ENCODE measurements around the gene HNRNPAB.

Gene HNRNPAB

GRCh38 chr5:178199581-178200434, 4.5 kb upstream of the HNRNPAB start:
- Histone ChIP-seq H4K20me1 (ENCODE audit: insufficient read depth, low read length) (no peaks in the 10 kb centered on the region), H3K9me3 (ENCODE audit: insufficient read depth, low read length) (no peaks in the 10 kb centered on the region), H3K4me1 (ENCODE audit: low read length) (no peaks in the 10 kb centered on the region), H3K27me3 (ENCODE audit: low read depth, low read length) (0 out of 2 replicates have a peak, but pooled peaks cover 3% of the 10 kb centered on the region), H3K4me2 (ENCODE audit: low read length) (no peak overlapping the region), H3K4me3 (ENCODE audit: low read length) (no peak overlapping the region), H3K36me3 (replicated peaks; ENCODE audit: low read depth, low read length) (no peaks in the 10 kb centered on the region), H3K79me2 (ENCODE audit: low read length) (peaks cover 18% of the 10 kb centered on the region), H2AFZ (ENCODE audit: low read depth, low read length) (no peak overlapping the region), H3K9ac (ENCODE audit: low read length) (no peak overlapping the region), H3K27ac (ENCODE audit: low read length) (no peak overlapping the region)
- TF ChIP-seq EZH2phosphoT487 (IDR thresholded peaks at IDR 0.05; ENCODE audit: low read depth) (no peak), CTCF (IDR thresholded peaks at IDR 0.05; ENCODE audit: low read depth, low read length) (no peak)

GRCh38 chr5:178201221-178201926, 3.0 kb upstream of the HNRNPAB start:
- H3K27ac ChIP-seq (ENCODE audit: low read length) = no peak overlapping the region

GRCh38 chr5:178201927-178202235, 2.5 kb upstream of the HNRNPAB start:
- TF ChIP-seq EZH2phosphoT487 (IDR thresholded peaks at IDR 0.05; ENCODE audit: low read depth) (no peak), CTCF (IDR thresholded peaks at IDR 0.05; ENCODE audit: low read depth, low read length) (no peak)
- Histone ChIP-seq H3K4me3 (ENCODE audit: low read length) (no peak overlapping the region), H3K9me3 (ENCODE audit: insufficient read depth, low read length) (no peaks in the 10 kb centered on the region), H3K79me2 (ENCODE audit: low read length) (peaks cover 39% of the 10 kb centered on the region), H3K27ac (ENCODE audit: low read length) (no peak overlapping the region), H2AFZ (ENCODE audit: low read depth, low read length) (no peak overlapping the region), H4K20me1 (ENCODE audit: insufficient read depth, low read length) (peaks cover 16% of the 10 kb centered on the region), H3K4me1 (ENCODE audit: low read length) (peaks cover 12% of the 10 kb centered on the region), H3K4me2 (ENCODE audit: low read length) (no peak overlapping the region), H3K36me3 (replicated peaks; ENCODE audit: low read depth, low read length) (peaks cover 16% of the 10 kb centered on the region), H3K27me3 (ENCODE audit: low read depth, low read length) (no peaks in the 10 kb centered on the region), H3K9ac (ENCODE audit: low read length) (no peak overlapping the region)

More at GRCh38 chr5:178201221-178201926, 3.0 kb upstream of the HNRNPAB start:
- Histone ChIP-seq H3K4me2 (ENCODE audit: low read length) (no peak overlapping the region), H3K9me3 (ENCODE audit: insufficient read depth, low read length) (no peaks in the 10 kb centered on the region), H3K4me1 (ENCODE audit: low read length) (peaks cover 7% of the 10 kb centered on the region), H3K9ac (ENCODE audit: low read length) (no peak overlapping the region), H4K20me1 (ENCODE audit: insufficient read depth, low read length) (peaks cover 11% of the 10 kb centered on the region), H3K36me3 (replicated peaks; ENCODE audit: low read depth, low read length) (peaks cover 11% of the 10 kb centered on the region), H3K27me3 (ENCODE audit: low read depth, low read length) (no peaks in the 10 kb centered on the region), H2AFZ (ENCODE audit: low read depth, low read length) (no peak overlapping the region), H3K4me3 (ENCODE audit: low read length) (no peak overlapping the region), H3K79me2 (ENCODE audit: low read length) (peaks cover 34% of the 10 kb centered on the region)
- TF ChIP-seq EZH2phosphoT487 (IDR thresholded peaks at IDR 0.05; ENCODE audit: low read depth) (no peak), CTCF (IDR thresholded peaks at IDR 0.05; ENCODE audit: low read depth, low read length) (no peak)

GRCh38 chr5:178202541-178202940, 1.8 kb upstream of the HNRNPAB start:
- Histone ChIP-seq H3K4me1 (ENCODE audit: low read length) (peaks cover 15% of the 10 kb centered on the region), H3K27me3 (ENCODE audit: low read depth, low read length) (no peaks in the 10 kb centered on the region), H3K9me3 (ENCODE audit: insufficient read depth, low read length) (no peaks in the 10 kb centered on the region), H3K36me3 (replicated peaks; ENCODE audit: low read depth, low read length) (peaks cover 23% of the 10 kb centered on the region), H3K4me2 (ENCODE audit: low read length) (no peak overlapping the region), H4K20me1 (ENCODE audit: insufficient read depth, low read length) (peaks cover 23% of the 10 kb centered on the region), H3K79me2 (ENCODE audit: low read length) (peaks cover 46% of the 10 kb centered on the region), H3K27ac (ENCODE audit: low read length) (no peak overlapping the region), H3K9ac (ENCODE audit: low read length) (no peak overlapping the region), H2AFZ (ENCODE audit: low read depth, low read length) (no peak overlapping the region), H3K4me3 (ENCODE audit: low read length) (no peak overlapping the region)
- no peak for TF ChIP-seq EZH2phosphoT487 (IDR thresholded peaks at IDR 0.05; ENCODE audit: low read depth)
- no peak for TF ChIP-seq CTCF (IDR thresholded peaks at IDR 0.05; ENCODE audit: low read depth, low read length)

Data from OCI-LY3 (cell line).